Tibial artery (tissue), 4 donors: ENCODE data around the gene CD151.

Source experiments
- DNase-seq, 2 donors: peaks; one replicate each; pipeline ENCODE4 v3.0.0-alpha.2; 2019
- H3K27ac ChIP-seq, 2 donors: fragments of 200-600 bp; sonication (generic) in 1 of 2; 1 replicate in 1 of 2; 2 replicates in 1 of 2; pipeline ENCODE4 v1.5.1; 2018 to 2019; ENCODE audit warnings: mild to moderate bottlenecking in 1 of 2
- H3K27me3 ChIP-seq, 2 donors: fragments of 200-600 bp; sonication (generic) in 1 of 2; one replicate each; pipeline versions ENCODE4 v1.5.1 to v1.6.0; 2016 to 2019
- H3K36me3 ChIP-seq, 3 donors: fragments of 200-600 bp; sonication (generic) in 2 of 3; one replicate each; pipeline ENCODE4 v1.5.1; 2016 to 2019; ENCODE audit warnings: mild to moderate bottlenecking in 2 of 3
- H3K4me1 ChIP-seq, 4 donors: fragments of 200-600 bp; sonication (generic) in 2 of 4; 1 replicate in 3 of 4; 2 replicates in 1 of 4; pipeline ENCODE4 v1.5.1; 2016 to 2019
- H3K4me3 ChIP-seq, 2 donors: fragments of 200-600 bp; sonication (generic) in 1 of 2; 1 replicate in 1 of 2; 2 replicates in 1 of 2; pipeline ENCODE4 v1.5.1; 2018 to 2019; ENCODE audit warnings: mild to moderate bottlenecking in 2 of 2
- H3K9me3 ChIP-seq, 3 donors: fragments of 200-600 bp; sonication (generic) in 1 of 3; one replicate each; pipeline ENCODE4 v1.5.1; 2016 to 2019
- intact Hi-C: fragments of 100-400 bp; cut with DNase I; formaldehyde crosslinking; loops from one replicate; pipeline ENCODE4 v1.15.0; 2023; ENCODE audit warnings: low total_unique reads
- TF ChIP-seq, protein P1 (sequence below), 2 experiments: fragments of 200-600 bp in 1 of 2; fragments of 450-650 bp in 1 of 2; IDR thresholded peaks; one replicate each; pipeline ENCODE4 v1.5.1; 2017 to 2019; ENCODE audit warnings: antibody characterized with exemption in 2 of 2, mild to moderate bottlenecking in 1 of 2, moderate library complexity in 1 of 2

Gene CD151

GRCh38 chr11:832529-833113 is at the start of gene CD151:
Gene CD151 (plus strand): TSS chr11:832952. CDS start chr11:836070, 3,118 bp downstream.
- TF ChIP-seq, protein P1, sequence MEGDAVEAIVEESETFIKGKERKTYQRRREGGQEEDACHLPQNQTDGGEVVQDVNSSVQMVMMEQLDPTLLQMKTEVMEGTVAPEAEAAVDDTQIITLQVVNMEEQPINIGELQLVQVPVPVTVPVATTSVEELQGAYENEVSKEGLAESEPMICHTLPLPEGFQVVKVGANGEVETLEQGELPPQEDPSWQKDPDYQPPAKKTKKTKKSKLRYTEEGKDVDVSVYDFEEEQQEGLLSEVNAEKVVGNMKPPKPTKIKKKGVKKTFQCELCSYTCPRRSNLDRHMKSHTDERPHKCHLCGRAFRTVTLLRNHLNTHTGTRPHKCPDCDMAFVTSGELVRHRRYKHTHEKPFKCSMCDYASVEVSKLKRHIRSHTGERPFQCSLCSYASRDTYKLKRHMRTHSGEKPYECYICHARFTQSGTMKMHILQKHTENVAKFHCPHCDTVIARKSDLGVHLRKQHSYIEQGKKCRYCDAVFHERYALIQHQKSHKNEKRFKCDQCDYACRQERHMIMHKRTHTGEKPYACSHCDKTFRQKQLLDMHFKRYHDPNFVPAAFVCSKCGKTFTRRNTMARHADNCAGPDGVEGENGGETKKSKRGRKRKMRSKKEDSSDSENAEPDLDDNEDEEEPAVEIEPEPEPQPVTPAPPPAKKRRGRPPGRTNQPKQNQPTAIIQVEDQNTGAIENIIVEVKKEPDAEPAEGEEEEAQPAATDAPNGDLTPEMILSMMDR (IDR thresholded peaks at IDR 0.05), result no peak
- H3K4me3 ChIP-seq, result peak within 1 kb of the TSS; percentile 66 to 74
- peaks cover 0 to 90% (median 70%) of the 10 kb centered on the region in 4 donors for H3K4me1 ChIP-seq
- H3K9me3 ChIP-seq, result no peaks in the 10 kb centered on the region
- H3K27me3 ChIP-seq, result peaks cover 0 to 45% of the 10 kb centered on the region in 2 donors
- intact Hi-C loops, result no loop called here
- no peak for DNase-seq
- peak within 1 kb of the TSS; percentile 86 to 88 for H3K27ac ChIP-seq
- H3K36me3 ChIP-seq, result peaks cover 17 to 20% (median 20%) of the 10 kb centered on the region in 3 donors

GRCh38 chr11:783581-784015 is 49.2 kb upstream of the CD151 start:
- peaks cover 0 to 16% (median 4%) of the 10 kb centered on the region in 4 donors for H3K4me1 ChIP-seq
- peaks cover 0 to 29% of the 10 kb centered on the region in 2 donors for H3K27me3 ChIP-seq
- peaks cover 0 to 5% (median 0%) of the 10 kb centered on the region in 3 donors for H3K36me3 ChIP-seq
- H3K9me3 ChIP-seq, result no peaks in the 10 kb centered on the region
- H3K27ac ChIP-seq, result peak overlapping the region in 1 of 2 donors; percentile 52
- intact Hi-C loops, result no loop called here
- TF ChIP-seq, protein P1 (IDR thresholded peaks at IDR 0.05), result peak; percentile 18 to 30
- H3K4me3 ChIP-seq, result no peak overlapping the region
- peak; percentile 71 to 88 for DNase-seq

GRCh38 chr11:786235-787083 is 46.3 kb upstream of the CD151 start:
- DNase-seq, result no peak
- Histone ChIP-seq H3K4me1 (peaks cover 0 to 19% (median 11%) of the 10 kb centered on the region in 4 donors), H3K27ac (no peak overlapping the region), H3K9me3 (no peaks in the 10 kb centered on the region), H3K27me3 (peaks cover 0 to 53% of the 10 kb centered on the region in 2 donors), H3K36me3 (peaks cover 0 to 3% (median 0%) of the 10 kb centered on the region in 3 donors), H3K4me3 (no peak overlapping the region)
- TF ChIP-seq, protein P1 (IDR thresholded peaks at IDR 0.05), result no peak
- intact Hi-C loops, result no loop called here

- intact Hi-C loops, result no loop called here
- TF ChIP-seq, protein P1 (IDR thresholded peaks at IDR 0.05), result no peak
- Histone ChIP-seq H3K27me3 (peaks cover 0 to 53% of the 10 kb centered on the region in 2 donors), H3K36me3 (peaks cover 0 to 10% (median 5%) of the 10 kb centered on the region in 3 donors), H3K4me3 (no peak overlapping the region), H3K4me1 (peaks cover 0 to 19% (median 11%) of the 10 kb centered on the region in 4 donors), H3K9me3 (no peaks in the 10 kb centered on the region), H3K27ac (no peak overlapping the region)
- no peak for DNase-seq
Measured at GRCh38 chr11:787084-787675, 45.6 kb upstream of the CD151 start.

DNA sequence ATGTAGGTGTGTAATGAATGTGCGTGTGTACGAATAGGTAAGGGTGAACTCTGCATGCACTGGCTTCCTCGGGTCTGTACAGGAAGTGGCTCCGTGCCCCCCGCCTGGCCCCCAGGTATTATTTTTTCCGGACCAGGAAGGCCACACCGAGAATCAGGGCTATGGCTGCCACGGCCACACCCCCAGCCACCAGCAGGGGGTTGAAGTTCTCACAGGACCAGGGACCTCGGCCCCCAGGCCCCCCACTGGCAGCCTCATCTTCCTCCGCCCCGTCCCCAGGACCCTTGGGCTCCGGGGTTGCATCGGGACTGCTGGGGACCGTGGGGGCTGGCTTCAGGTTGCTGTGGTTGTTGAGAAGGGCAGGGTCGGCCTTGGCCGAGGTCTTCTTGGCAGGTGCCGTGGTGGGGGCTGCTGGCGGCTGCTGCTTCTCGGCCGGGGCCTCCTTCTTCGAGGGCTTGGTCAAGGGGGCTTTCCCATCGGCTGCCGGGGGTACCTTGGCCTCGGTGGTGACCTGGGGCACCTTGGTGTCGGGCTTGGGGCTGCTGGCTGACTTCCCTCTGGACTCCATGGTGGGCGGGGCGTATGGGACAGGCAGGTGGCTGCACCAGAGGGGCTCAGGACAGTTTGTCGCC is 44.6 kb upstream of the CD151 start:
- no peak for DNase-seq
- no peak overlapping the region for H3K4me3 ChIP-seq
- intact Hi-C loops, result no loop called here
- TF ChIP-seq, protein P1 (IDR thresholded peaks at IDR 0.05), result no peak
- H3K4me1 ChIP-seq, result peaks cover 0 to 16% (median 9%) of the 10 kb centered on the region in 4 donors
- H3K27me3 ChIP-seq, result peaks cover 0 to 53% of the 10 kb centered on the region in 2 donors
- H3K36me3 ChIP-seq, result peaks cover 0 to 19% (median 5%) of the 10 kb centered on the region in 3 donors
- no peaks in the 10 kb centered on the region for H3K9me3 ChIP-seq
- H3K27ac ChIP-seq, result no peak overlapping the region
